Measurements from ENCODE around the gene EHF. TPM values are rescaled to one million over a fixed set of nuclear protein-coding genes. Genes with fewer than 3 reads are reported as not detected.

The EHF gene
- total RNA-seq, 1 donor from 2014 or later = 0.25 TPM

GRCh38 chr11:34624069-34624468, 3.2 kb downstream of the EHF start:
- Histone ChIP-seq H3K79me2 (ENCODE audit: insufficient read depth, low read length) (no peaks in the 10 kb centered on the region), H3K9ac (ENCODE audit: low read length) (no peak overlapping the region), H3K4me2 (ENCODE audit: low read length) (no peak overlapping the region), H3K9me3 (ENCODE audit: insufficient read depth, low read depth, low read length) (no peaks in the 10 kb centered on the region), H4K20me1 (ENCODE audit: insufficient read depth, low read length) (no peaks in the 10 kb centered on the region), H2AFZ (ENCODE audit: low read depth, low read length) (no peak overlapping the region), H3K4me1 (ENCODE audit: insufficient read depth, low read length) (no peaks in the 10 kb centered on the region), H3K4me3 (ENCODE audit: insufficient read depth, low read depth, low read length) (no peak overlapping the region), H3K27me3 (ENCODE audit: insufficient read depth, low read length) (no peaks in the 10 kb centered on the region), H3K36me3 (ENCODE audit: insufficient read depth, low read length) (no peaks in the 10 kb centered on the region), H3K27ac (ENCODE audit: low read depth, low read length) (no peak overlapping the region)
- peaks cover 9% of the 10 kb centered on the region for H3K4me1 Mint-ChIP-seq (ENCODE audit: low read depth, unreplicated experiment)
- no peak overlapping the region for H3K27ac Mint-ChIP-seq (ENCODE audit: unreplicated experiment)
- TF ChIP-seq EZH2 (IDR thresholded peaks at IDR 0.05; ENCODE audit: insufficient read depth, low read length) = no peak
- TF ChIP-seq, protein P1, sequence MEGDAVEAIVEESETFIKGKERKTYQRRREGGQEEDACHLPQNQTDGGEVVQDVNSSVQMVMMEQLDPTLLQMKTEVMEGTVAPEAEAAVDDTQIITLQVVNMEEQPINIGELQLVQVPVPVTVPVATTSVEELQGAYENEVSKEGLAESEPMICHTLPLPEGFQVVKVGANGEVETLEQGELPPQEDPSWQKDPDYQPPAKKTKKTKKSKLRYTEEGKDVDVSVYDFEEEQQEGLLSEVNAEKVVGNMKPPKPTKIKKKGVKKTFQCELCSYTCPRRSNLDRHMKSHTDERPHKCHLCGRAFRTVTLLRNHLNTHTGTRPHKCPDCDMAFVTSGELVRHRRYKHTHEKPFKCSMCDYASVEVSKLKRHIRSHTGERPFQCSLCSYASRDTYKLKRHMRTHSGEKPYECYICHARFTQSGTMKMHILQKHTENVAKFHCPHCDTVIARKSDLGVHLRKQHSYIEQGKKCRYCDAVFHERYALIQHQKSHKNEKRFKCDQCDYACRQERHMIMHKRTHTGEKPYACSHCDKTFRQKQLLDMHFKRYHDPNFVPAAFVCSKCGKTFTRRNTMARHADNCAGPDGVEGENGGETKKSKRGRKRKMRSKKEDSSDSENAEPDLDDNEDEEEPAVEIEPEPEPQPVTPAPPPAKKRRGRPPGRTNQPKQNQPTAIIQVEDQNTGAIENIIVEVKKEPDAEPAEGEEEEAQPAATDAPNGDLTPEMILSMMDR (IDR thresholded peaks at IDR 0.05; ENCODE audit: insufficient read depth, low read depth, low read length) = no peak
- no peak overlapping the region for H3K4me3 Mint-ChIP-seq (ENCODE audit: unreplicated experiment)
- DNase-seq (ENCODE audit: low read depth) (no peak), FAIRE-seq (no peak)
- H3K36me3 Mint-ChIP-seq (ENCODE audit: low read depth, unreplicated experiment) = no peaks in the 10 kb centered on the region
- H3K9me3 Mint-ChIP-seq (ENCODE audit: unreplicated experiment) = no peaks in the 10 kb centered on the region
- H3K27me3 Mint-ChIP-seq (ENCODE audit: low read depth, unreplicated experiment) = no peaks in the 10 kb centered on the region

DNA sequence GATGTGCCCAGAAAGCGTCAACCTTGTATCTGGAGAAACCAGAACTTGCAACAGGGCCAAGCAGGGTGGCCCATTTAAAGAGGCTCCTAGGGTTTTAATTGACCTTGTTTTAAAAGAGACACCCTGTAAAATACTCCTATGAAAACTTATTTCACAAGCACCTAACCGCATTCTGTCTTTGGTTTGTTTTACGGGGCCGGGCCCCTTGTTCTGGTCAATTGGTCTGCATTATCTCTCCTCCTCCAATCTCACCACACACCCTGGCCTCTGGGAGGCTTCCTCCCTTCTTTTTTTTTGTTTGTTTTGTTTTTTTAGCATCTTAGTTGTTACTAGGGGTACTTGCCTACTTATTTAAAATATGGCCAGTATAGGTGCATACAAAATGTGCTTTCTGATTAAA, 4.7 kb downstream of the EHF start:
- Mint-ChIP-seq H3K9me3 (ENCODE audit: unreplicated experiment) (no peaks in the 10 kb centered on the region), H3K4me1 (ENCODE audit: low read depth, unreplicated experiment) (peaks cover 9% of the 10 kb centered on the region), H3K27ac (ENCODE audit: unreplicated experiment) (no peak overlapping the region), H3K27me3 (ENCODE audit: low read depth, unreplicated experiment) (no peaks in the 10 kb centered on the region), H3K4me3 (ENCODE audit: unreplicated experiment) (no peak overlapping the region), H3K36me3 (ENCODE audit: low read depth, unreplicated experiment) (no peaks in the 10 kb centered on the region)
- no peaks in the 10 kb centered on the region for H3K27me3 ChIP-seq (ENCODE audit: insufficient read depth, low read length)
- no peak overlapping the region for H2AFZ ChIP-seq (ENCODE audit: low read depth, low read length)
- H3K27ac ChIP-seq (ENCODE audit: low read depth, low read length) = no peak overlapping the region
- no peaks in the 10 kb centered on the region for H4K20me1 ChIP-seq (ENCODE audit: insufficient read depth, low read length)
- no peaks in the 10 kb centered on the region for H3K79me2 ChIP-seq (ENCODE audit: insufficient read depth, low read length)
- H3K4me2 ChIP-seq (ENCODE audit: low read length) = no peak overlapping the region
- H3K9ac ChIP-seq (ENCODE audit: low read length) = no peak overlapping the region
- H3K4me1 ChIP-seq (ENCODE audit: insufficient read depth, low read length) = no peaks in the 10 kb centered on the region
- FAIRE-seq = no peak
- H3K4me3 ChIP-seq (ENCODE audit: insufficient read depth, low read depth, low read length) = no peak overlapping the region
- TF ChIP-seq EZH2 (IDR thresholded peaks at IDR 0.05; ENCODE audit: insufficient read depth, low read length) = no peak
- TF ChIP-seq, protein P1 (IDR thresholded peaks at IDR 0.05; ENCODE audit: insufficient read depth, low read depth, low read length) = no peak
- no peaks in the 10 kb centered on the region for H3K36me3 ChIP-seq (ENCODE audit: insufficient read depth, low read length)
- DNase-seq (ENCODE audit: low read depth) = no peak
- H3K9me3 ChIP-seq (ENCODE audit: insufficient read depth, low read depth, low read length) = no peaks in the 10 kb centered on the region

GRCh38 chr11:34626393-34626792, 5.5 kb downstream of the EHF start:
- Mint-ChIP-seq H3K27me3 (ENCODE audit: low read depth, unreplicated experiment) (no peaks in the 10 kb centered on the region), H3K36me3 (ENCODE audit: low read depth, unreplicated experiment) (no peaks in the 10 kb centered on the region), H3K4me1 (ENCODE audit: low read depth, unreplicated experiment) (peaks cover 9% of the 10 kb centered on the region), H3K27ac (ENCODE audit: unreplicated experiment) (no peak overlapping the region), H3K9me3 (ENCODE audit: unreplicated experiment) (no peaks in the 10 kb centered on the region), H3K4me3 (ENCODE audit: unreplicated experiment) (no peak overlapping the region)
- FAIRE-seq (no peak), DNase-seq (ENCODE audit: low read depth) (no peak)
- no peaks in the 10 kb centered on the region for H3K27me3 ChIP-seq (ENCODE audit: insufficient read depth, low read length)
- no peaks in the 10 kb centered on the region for H3K4me1 ChIP-seq (ENCODE audit: insufficient read depth, low read length)
- no peaks in the 10 kb centered on the region for H4K20me1 ChIP-seq (ENCODE audit: insufficient read depth, low read length)
- no peaks in the 10 kb centered on the region for H3K9me3 ChIP-seq (ENCODE audit: insufficient read depth, low read depth, low read length)
- no peak overlapping the region for H2AFZ ChIP-seq (ENCODE audit: low read depth, low read length)
- TF ChIP-seq, protein P1 (IDR thresholded peaks at IDR 0.05; ENCODE audit: insufficient read depth, low read depth, low read length) = no peak
- TF ChIP-seq EZH2 (IDR thresholded peaks at IDR 0.05; ENCODE audit: insufficient read depth, low read length) = no peak
- H3K79me2 ChIP-seq (ENCODE audit: insufficient read depth, low read length) = no peaks in the 10 kb centered on the region
- H3K27ac ChIP-seq (ENCODE audit: low read depth, low read length) = no peak overlapping the region
- no peaks in the 10 kb centered on the region for H3K36me3 ChIP-seq (ENCODE audit: insufficient read depth, low read length)
- no peak overlapping the region for H3K4me3 ChIP-seq (ENCODE audit: insufficient read depth, low read depth, low read length)
- H3K9ac ChIP-seq (ENCODE audit: low read length) = no peak overlapping the region
- no peak overlapping the region for H3K4me2 ChIP-seq (ENCODE audit: low read length)
